ENCODE data around the gene FOXD3. TPM values are rescaled to one million over a fixed set of nuclear protein-coding genes. Genes with fewer than 3 reads are reported as not detected.
A peak's percentile ranks its signal among the peaks of the same experiment; 100 is the strongest.

Gene FOXD3
- total RNA-seq, 4 donors from 2014 or later = 0.26 to 2.8 (median 1.5) TPM; not detected in 1

- 94% methylated on average over 5 of the region's 5 CpGs for WGBS
These were observed 37.2 kb downstream of the FOXD3 start for GRCh38 chr1:63359561-63359960.

GRCh38 chr1:63362073-63362472, 39.7 kb downstream of the FOXD3 start:
- no peak for DNase-seq (ENCODE audit: low spot score in 2 of 2)
- H3K36me3 ChIP-seq = no peaks in the 10 kb centered on the region
- TF ChIP-seq POLR2AphosphoS5 (IDR thresholded peaks at IDR 0.05) (no peak), EP300 (IDR thresholded peaks at IDR 0.05) (no peak), POLR2A (IDR thresholded peaks at IDR 0.05) (no peak), CTCF (IDR thresholded peaks at IDR 0.05) (no peak)
- H3K4me1 ChIP-seq = peaks cover 5% of the 10 kb centered on the region
- no peaks in the 10 kb centered on the region for H3K9me3 ChIP-seq
- no peak overlapping the region for H3K4me3 ChIP-seq
- peaks cover 5% of the 10 kb centered on the region for H3K27me3 ChIP-seq
- WGBS = 77% methylated on average over 1 of the region's 1 CpG
- H3K27ac ChIP-seq = no peak overlapping the region

More at GRCh38 chr1:63359561-63359960, 37.2 kb downstream of the FOXD3 start:
- no peaks in the 10 kb centered on the region for H3K4me1 ChIP-seq
- no peak overlapping the region for H3K4me3 ChIP-seq
- peaks cover 12% of the 10 kb centered on the region for H3K27me3 ChIP-seq
- H3K27ac ChIP-seq = no peak overlapping the region
- H3K36me3 ChIP-seq = no peaks in the 10 kb centered on the region
- H3K9me3 ChIP-seq = no peaks in the 10 kb centered on the region
- no peak for DNase-seq (ENCODE audit: low spot score in 2 of 2)
- TF ChIP-seq EP300 (IDR thresholded peaks at IDR 0.05) (no peak), CTCF (IDR thresholded peaks at IDR 0.05) (no peak), POLR2AphosphoS5 (IDR thresholded peaks at IDR 0.05) (no peak), POLR2A (IDR thresholded peaks at IDR 0.05) (no peak)

GRCh38 chr1:63362578-63362977, 40.2 kb downstream of the FOXD3 start:
- H3K4me3 ChIP-seq = no peak overlapping the region
- H3K27ac ChIP-seq = no peak overlapping the region
- 90% methylated on average over 1 of the region's 1 CpG for WGBS
- DNase-seq (ENCODE audit: low spot score in 2 of 2) = no peak
- H3K36me3 ChIP-seq = no peaks in the 10 kb centered on the region
- peaks cover 5% of the 10 kb centered on the region for H3K27me3 ChIP-seq
- TF ChIP-seq POLR2AphosphoS5 (IDR thresholded peaks at IDR 0.05) (no peak), EP300 (IDR thresholded peaks at IDR 0.05) (no peak), POLR2A (IDR thresholded peaks at IDR 0.05) (no peak), CTCF (IDR thresholded peaks at IDR 0.05) (no peak)
- H3K4me1 ChIP-seq = peaks cover 7% of the 10 kb centered on the region
- H3K9me3 ChIP-seq = no peaks in the 10 kb centered on the region

- TF ChIP-seq POLR2AphosphoS5 (IDR thresholded peaks at IDR 0.05) = no peak
- TF ChIP-seq CTCF (IDR thresholded peaks at IDR 0.05) = no peak
- no peak for TF ChIP-seq POLR2A (IDR thresholded peaks at IDR 0.05)
- TF ChIP-seq EP300 (IDR thresholded peaks at IDR 0.05) = no peak
- Histone ChIP-seq H3K9me3 (no peaks in the 10 kb centered on the region), H3K27me3 (peaks cover 5% of the 10 kb centered on the region), H3K36me3 (no peaks in the 10 kb centered on the region), H3K4me3 (no peak overlapping the region), H3K27ac (no peak overlapping the region), H3K4me1 (peaks cover 8% of the 10 kb centered on the region)
- WGBS = 97% methylated on average over 5 of the region's 5 CpGs
- no peak for DNase-seq (ENCODE audit: low spot score in 2 of 2)
These were observed 40.6 kb downstream of the FOXD3 start for GRCh38 chr1:63363014-63363413.

GRCh38 chr1:63366908-63367214, 44.5 kb downstream of the FOXD3 start:
- peak overlapping the region; percentile 85 for H3K27ac ChIP-seq
- 78% methylated on average over 7 of the region's 7 CpGs for WGBS
- peaks cover 14% of the 10 kb centered on the region for H3K4me1 ChIP-seq
- TF ChIP-seq POLR2A (IDR thresholded peaks at IDR 0.05) (no peak), CTCF (IDR thresholded peaks at IDR 0.05) (no peak), EP300 (IDR thresholded peaks at IDR 0.05) (no peak), POLR2AphosphoS5 (IDR thresholded peaks at IDR 0.05) (no peak)
- DNase-seq (ENCODE audit: low spot score in 2 of 2) = no peak
- H3K27me3 ChIP-seq = peaks cover 5% of the 10 kb centered on the region
- peaks cover 9% of the 10 kb centered on the region for H3K36me3 ChIP-seq
- peak overlapping the region; percentile 94 for H3K4me3 ChIP-seq
- no peaks in the 10 kb centered on the region for H3K9me3 ChIP-seq
